NCI-H226 (cell line): ENCODE measurements around the gene DIAPH1.

ENCODE experiments used
- DNase-seq: peaks from one replicate; pipeline ENCODE4 v3.0.0-alpha.2; 2015

DIAPH1 gene

GRCh38 chr5:141476132-141476911 is 142.5 kb downstream of the DIAPH1 start:
- peak; percentile 22 for DNase-seq

- DNase-seq = peak; percentile 95
These were observed 143.1 kb downstream of the DIAPH1 start, which contains the start of gene PCDHGC3 for GRCh38 chr5:141475625-141476131. Gene PCDHGC3, plus strand, starts transcription at chr5:141475966. Its CDS starts 151 bp downstream, at chr5:141476117.

DNA sequence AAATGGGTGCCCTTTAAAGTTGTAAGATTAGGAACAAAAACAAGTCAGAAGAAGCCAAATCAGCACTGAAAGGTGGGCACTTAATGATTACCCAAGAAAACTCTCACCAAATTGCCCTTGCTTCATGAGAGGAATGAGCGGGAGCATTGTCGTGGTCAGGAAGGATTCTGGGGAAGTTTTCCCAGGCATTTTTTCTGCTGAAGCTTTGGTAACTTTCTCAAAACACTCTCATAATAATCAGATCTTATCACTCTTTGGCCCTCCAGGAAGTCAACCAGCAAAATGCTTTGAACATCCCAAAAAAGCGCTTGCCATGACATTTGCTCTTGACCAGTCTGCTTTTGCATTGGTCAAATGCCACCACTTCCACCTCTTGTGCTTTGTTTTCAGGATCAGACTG is 153.4 kb downstream of the DIAPH1 start:
- DNase-seq = peak; percentile 30
